ENCODE data around the gene PRR22.

Gene PRR22

DNA sequence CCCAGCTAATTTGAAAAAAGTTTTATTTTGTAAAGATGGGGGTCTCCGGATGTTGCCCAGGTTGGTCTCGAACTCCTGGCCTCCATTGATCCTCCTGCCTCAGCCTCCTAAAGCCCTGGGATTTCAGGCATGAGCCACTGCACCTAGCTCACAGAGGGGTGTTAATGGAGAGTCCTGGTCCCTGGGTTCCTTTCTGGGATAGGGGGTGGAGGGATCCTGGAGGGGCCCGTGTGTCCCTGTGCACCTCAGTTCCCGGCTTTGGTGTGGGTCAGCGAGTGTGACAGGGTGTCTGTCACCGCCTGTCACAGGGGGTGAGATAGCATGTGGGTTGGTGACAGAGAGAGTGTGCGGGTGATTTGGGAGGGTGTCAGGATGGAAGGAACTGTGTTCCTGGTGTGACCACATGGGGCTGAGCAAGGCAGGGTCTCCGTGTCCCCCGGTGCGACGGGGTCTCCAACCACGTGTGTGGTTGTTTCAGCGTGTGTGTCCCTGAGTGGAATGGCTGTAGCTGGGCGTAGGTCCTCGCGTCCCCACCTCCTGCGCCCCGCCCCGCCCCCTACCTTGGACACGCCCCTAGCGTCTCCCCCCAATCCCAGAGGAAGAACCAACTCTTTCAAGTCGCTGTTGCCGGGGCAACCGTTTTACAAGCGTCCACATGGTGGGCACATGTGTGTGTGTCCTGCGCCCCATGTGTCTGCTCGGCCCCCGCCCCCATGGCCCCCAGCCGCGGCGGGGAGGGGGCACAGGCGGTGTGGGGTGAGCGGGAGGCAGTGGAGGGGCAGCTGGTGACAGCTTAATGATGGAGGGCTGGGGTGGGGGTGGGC, 17.5 kb upstream of the PRR22 start:
- H3K4me3 ChIP-seq (ENCODE audit: control insufficient read depth, low read depth, low read length) = no peak overlapping the region
- no peak for DNase-seq (ENCODE audit: low read depth)
- TF ChIP-seq, protein P1, sequence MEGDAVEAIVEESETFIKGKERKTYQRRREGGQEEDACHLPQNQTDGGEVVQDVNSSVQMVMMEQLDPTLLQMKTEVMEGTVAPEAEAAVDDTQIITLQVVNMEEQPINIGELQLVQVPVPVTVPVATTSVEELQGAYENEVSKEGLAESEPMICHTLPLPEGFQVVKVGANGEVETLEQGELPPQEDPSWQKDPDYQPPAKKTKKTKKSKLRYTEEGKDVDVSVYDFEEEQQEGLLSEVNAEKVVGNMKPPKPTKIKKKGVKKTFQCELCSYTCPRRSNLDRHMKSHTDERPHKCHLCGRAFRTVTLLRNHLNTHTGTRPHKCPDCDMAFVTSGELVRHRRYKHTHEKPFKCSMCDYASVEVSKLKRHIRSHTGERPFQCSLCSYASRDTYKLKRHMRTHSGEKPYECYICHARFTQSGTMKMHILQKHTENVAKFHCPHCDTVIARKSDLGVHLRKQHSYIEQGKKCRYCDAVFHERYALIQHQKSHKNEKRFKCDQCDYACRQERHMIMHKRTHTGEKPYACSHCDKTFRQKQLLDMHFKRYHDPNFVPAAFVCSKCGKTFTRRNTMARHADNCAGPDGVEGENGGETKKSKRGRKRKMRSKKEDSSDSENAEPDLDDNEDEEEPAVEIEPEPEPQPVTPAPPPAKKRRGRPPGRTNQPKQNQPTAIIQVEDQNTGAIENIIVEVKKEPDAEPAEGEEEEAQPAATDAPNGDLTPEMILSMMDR (IDR thresholded peaks at IDR 0.05; ENCODE audit: control insufficient read depth, insufficient read depth, low read depth, low read length, missing control alignments) = no peak

GRCh38 chr19:5800361-5801270, 16.1 kb upstream of the PRR22 start:
- no peak for DNase-seq (ENCODE audit: low read depth)
- H3K4me3 ChIP-seq (ENCODE audit: control insufficient read depth, low read depth, low read length) = no peak overlapping the region
- TF ChIP-seq, protein P1 (IDR thresholded peaks at IDR 0.05; ENCODE audit: control insufficient read depth, insufficient read depth, low read depth, low read length, missing control alignments) = no peak

DNA sequence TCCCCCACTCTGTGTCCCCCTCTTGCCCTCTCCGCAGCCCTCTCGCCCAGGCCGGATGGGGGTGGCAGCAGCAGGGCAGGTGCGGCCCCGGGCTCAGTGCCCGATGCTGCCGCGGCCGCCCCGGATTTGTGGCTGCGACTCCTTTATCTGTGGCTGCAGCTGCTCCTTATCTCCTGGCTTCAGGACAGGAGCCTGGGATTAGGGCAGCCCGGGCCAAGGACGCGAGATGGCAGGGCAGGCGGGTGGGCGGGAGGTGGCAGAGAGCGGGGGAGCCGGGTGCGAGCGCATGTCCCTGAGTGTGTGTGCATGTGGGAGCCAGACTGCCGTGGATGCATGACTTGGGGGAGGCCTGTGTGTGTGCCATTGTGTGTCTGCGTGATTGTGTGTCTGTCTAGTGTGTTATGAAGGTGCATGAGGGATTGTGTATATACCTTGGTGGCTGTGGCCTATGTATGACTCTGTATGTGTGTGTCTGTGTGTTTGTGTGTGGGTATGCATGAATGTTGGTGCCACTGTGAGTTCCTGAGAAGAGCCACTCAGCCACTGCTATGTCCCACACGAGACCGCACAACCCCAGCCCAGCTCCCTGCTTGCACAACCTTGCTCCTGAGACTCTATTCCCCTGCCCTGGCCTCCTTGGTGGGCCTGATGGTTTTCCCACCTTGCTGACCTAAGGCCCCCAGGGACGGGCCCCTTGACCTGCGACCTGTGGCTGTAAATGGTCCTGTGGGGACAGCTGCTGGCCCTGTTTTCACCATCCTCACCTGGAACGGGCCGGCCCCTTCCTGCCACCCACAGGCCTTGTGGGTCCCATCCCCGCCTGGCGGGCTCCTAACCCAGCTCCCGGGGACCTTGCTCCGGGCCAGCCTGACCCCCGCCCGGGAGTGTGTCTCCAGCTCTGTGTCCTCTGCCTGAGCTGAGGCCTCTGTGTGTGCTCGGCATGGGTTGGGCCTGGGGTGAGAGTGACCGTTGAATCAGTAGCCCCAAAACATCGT, 15.0 kb upstream of the PRR22 start:
- no peak for DNase-seq (ENCODE audit: low read depth)
- H3K4me3 ChIP-seq (ENCODE audit: control insufficient read depth, low read depth, low read length) = no peak overlapping the region
- TF ChIP-seq, protein P1 (IDR thresholded peaks at IDR 0.05; ENCODE audit: control insufficient read depth, insufficient read depth, low read depth, low read length, missing control alignments) = no peak

- TF ChIP-seq, protein P1 (IDR thresholded peaks at IDR 0.05; ENCODE audit: control insufficient read depth, insufficient read depth, low read depth, low read length, missing control alignments) = no peak
- no peak for DNase-seq (ENCODE audit: low read depth)
- no peak overlapping the region for H3K4me3 ChIP-seq (ENCODE audit: control insufficient read depth, low read depth, low read length)
Observed at GRCh38 chr19:5798244-5798643, 13.7 kb upstream of the PRR22 start.

GRCh38 chr19:5795382-5795919, 10.9 kb upstream of the PRR22 start:
- TF ChIP-seq, protein P1 (IDR thresholded peaks at IDR 0.05; ENCODE audit: control insufficient read depth, insufficient read depth, low read depth, low read length, missing control alignments) = no peak
- no peak overlapping the region for H3K4me3 ChIP-seq (ENCODE audit: control insufficient read depth, low read depth, low read length)
- DNase-seq (ENCODE audit: low read depth) = no peak

All from AG09309 (cell line).